NCI-H226 (cell line): ENCODE measurements around the gene ANKZF1.
"Not testable (repeated sequence)": the region's sequence is repeated elsewhere in the genome, so short reads cannot be mapped to it uniquely, and the experiment has no call there.

ENCODE experiments used
- DNase-seq: peaks from one replicate; pipeline ENCODE4 v3.0.0-alpha.2; 2015

Gene ANKZF1

DNA sequence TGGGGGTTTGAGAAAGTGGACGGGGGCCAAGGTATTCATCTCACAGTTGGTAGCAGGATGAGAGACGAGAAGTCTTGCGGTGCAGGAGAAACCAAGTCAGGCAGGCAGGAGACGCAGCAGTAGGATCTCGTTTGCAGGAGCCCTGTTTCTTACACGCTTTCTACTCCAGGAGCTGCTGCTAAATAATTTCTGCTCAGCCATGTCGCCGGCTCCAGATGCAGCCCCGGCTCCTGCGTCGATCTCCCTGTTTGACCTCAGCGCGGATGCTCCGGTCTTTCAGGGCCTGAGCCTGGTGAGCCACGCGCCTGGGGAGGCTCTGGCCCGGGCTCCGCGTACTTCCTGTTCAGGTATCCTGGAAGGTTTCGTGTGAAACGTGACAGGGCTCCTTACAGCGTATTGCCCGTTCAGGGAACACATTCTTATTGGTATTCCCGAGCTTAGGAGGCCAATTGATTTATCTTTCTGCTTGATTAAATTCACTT, 494 bp downstream of the ANKZF1 start:
- peak; percentile 38 for DNase-seq

DNA sequence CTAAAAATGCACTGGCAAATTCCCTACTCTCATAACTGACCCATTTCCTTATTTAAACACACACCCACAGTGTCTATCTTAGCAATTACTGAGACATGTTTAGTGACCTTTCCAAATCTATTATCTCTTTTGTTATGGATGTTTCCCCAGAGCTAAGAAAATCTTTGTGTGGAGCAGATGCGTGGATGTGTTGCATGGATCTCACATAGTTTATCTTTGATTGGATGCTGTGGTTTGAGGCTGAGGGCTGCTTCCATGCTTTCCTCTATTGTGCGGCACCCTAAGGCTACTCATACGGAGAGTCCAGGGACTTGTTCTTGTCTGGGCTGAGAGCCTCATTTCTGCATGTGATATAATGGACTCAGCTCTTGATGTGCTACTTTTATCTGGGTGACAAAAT, 4.7 kb downstream of the ANKZF1 start:
- no peak for DNase-seq

- DNase-seq, result no peak
Measured at GRCh38 chr2:219243291-219243761, 13.7 kb downstream of the ANKZF1 start.

DNA sequence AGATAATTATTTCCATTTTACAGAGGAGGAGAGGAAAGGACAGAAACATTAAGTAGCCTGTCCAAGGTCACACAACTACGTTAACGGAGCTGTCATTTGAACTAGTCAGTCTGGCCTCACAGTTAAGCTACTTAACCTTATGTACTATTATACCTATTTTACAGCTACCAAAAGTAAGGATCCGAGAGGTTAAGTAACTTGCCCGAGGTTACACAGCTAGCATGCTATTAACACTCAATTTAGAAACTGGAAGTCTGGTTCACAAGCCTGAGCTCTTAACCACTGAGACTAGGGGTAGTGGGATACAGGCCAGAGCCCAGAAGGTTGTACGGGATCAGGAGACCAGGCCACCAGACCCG, 15.2 kb downstream of the ANKZF1 start:
- DNase-seq, result no peak

DNA sequence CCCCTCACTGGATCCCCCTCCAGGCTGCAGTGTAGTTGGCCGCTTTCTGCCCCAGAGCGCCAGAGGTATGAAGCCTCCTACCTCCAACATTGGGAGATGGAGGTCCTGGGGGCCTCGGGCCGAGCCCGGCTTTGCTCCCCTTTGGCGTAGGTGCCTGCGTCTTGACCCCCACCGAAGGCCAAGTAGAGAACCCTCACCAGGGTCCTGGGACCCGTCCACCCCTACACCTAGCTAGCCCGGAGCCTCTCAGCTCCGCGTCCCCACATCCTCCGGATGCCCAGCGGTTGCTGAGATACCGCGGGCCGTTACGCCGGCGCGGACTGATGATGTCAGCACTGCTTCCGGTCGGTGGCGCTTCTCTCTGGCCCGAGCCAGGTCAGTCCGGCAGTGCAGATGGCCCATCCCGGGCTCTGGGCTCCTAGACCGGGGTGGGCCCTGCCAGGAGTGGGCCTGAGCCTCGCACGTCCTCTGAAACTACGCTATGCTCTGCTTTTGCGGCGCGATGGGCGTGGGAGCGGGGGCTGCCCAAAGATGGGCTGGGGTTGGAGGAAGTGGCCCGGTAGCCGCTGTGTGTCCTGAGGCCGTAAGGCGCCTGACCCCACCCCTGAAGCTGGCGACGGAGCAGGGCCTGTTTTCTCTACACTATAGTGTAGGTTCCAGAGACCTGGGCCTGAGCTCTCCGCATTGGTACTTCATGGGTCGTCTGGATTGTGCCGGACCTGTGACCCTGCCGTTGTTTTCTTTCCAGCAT, 15.7 kb downstream of the ANKZF1 start, which contains the start of the genes GLB1L and STK16:
Gene GLB1L (minus strand): TSS at position 297 of the 751 bp plus-strand sequence. CDS start 1,871 bp downstream, outside the sequence.
Gene STK16 (plus strand): TSS at position 332 of the 751 bp plus-strand sequence. CDS start 521 bp downstream, outside the sequence.
- DNase-seq, result peak; percentile 92

- DNase-seq, result no peak
Measured at GRCh38 chr2:219245899-219246230, 16.3 kb downstream of the ANKZF1 start.

- DNase-seq, result no peak
Measured at GRCh38 chr2:219246559-219246958, 17.0 kb downstream of the ANKZF1 start.

DNA sequence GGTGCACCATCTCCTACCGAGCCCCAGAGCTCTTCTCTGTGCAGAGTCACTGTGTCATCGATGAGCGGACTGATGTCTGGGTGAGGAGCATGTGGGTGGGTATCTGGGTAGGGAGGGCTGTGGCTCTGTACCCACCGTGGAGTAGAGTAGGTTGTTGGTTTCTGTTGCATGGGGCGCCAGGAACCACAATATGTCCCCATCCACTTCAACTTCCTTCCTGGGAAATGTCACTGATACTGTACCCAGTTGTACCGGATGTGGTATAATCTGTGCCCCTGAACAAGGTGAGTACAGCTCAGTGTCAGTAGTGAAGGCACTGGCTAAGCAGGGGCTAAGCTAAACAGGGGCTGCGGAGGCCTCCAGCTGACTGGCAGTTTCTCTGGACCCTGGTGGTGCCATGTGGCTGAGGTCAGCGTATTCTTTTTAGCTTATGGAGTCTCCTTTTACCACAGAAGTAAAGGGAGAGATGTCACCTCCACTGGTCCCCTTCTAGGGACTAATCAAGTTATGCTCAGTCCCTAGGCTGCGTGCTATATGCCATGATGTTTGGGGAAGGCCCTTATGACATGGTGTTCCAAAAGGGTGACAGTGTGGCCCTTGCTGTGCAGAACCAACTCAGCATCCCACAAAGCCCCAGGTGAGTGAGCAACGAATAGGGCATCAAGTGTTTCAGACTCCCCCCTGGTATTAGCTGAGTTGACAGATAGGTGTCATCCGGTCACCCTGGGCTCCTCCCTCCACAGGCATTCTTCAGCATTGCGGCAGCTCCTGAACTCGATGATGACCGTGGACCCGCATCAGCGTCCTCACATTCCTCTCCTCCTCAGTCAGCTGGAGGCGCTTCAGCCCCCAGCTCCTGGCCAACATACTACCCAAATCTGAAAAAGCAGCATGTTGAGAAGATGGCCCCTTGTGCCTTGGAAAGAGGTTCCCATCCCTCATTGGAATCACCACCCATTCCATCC, 18.4 kb downstream of the ANKZF1 start:
- no peak for DNase-seq

DNA sequence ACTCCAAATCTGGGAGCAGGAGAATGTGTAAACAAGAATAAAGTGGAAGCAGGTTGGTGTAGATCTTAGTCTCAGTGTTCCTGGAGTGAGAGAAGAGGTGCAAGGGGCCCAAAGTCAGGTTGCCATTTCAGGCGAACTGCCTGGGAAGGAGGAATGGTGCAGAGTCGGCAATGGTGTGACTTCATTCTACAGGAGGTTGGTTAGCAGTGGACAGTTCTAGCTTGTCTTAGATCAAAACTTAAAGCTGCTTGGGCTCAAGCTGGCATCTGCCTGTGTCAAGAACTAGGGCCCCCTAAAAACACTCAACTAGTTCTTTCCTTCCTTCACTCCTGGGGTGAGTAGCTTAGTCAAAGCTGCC, 19.2 kb downstream of the ANKZF1 start:
- no peak for DNase-seq

- peak; percentile 92 for DNase-seq
Measured at GRCh38 chr2:219249203-219249980, 19.8 kb downstream of the ANKZF1 start.

DNA sequence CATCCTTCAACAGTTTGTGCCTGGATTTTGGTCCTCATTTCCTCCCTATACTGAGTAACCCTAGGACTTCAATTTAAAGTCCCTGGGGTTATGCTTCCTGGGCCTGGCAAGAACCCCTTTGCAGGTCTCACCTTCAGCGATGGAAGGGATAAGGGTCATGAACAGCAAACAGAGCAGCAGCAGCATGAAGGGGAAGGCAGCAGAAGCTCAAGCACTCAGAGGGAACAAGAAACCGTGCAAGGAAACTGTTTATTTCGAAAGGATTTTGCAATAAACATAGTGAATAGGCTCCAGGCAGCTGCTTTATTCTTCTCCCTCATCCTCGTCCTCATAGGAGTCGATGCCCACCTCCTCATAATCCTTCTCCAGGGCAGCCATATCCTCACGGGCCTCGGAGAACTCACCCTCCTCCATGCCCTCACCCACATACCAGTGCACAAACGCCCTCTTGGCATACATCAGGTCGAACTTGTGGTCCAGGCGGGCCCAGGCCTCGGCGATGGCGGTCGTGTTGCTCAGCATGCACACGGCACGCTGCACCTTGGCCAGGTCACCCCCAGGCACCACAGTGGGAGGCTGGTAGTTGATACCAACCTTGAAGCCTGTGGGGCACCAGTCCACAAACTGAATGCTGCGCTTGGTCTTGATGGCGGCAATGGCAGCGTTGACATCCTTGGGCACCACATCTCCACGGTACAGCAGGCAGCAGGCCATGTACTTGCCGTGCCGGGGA, 20.6 kb downstream of the ANKZF1 start:
- no peak for DNase-seq

GRCh38 chr2:219251656-219252055, 22.1 kb downstream of the ANKZF1 start:
- no peak for DNase-seq

DNA sequence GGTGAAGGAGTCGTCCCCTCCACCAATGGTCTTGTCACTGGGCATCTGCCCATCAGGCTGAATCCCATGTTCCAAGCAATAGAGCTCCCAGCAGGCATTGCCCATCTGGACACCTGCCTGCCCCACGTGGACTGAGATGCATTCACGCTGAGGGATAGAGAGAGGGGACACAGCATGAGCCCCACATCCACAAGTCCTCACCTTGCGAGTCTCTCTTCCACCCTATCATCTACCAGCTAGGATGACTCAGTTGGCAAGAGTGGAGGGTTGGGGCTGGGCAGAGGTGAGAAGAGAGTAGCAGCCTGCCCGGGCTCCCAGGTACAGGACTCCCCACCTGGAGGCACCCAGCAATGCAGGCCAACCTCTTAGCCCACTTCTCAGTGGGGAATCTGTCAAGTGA, 22.5 kb downstream of the ANKZF1 start:
- no peak for DNase-seq

- no peak for DNase-seq
Measured at GRCh38 chr2:219252570-219252899, 22.9 kb downstream of the ANKZF1 start.

DNA sequence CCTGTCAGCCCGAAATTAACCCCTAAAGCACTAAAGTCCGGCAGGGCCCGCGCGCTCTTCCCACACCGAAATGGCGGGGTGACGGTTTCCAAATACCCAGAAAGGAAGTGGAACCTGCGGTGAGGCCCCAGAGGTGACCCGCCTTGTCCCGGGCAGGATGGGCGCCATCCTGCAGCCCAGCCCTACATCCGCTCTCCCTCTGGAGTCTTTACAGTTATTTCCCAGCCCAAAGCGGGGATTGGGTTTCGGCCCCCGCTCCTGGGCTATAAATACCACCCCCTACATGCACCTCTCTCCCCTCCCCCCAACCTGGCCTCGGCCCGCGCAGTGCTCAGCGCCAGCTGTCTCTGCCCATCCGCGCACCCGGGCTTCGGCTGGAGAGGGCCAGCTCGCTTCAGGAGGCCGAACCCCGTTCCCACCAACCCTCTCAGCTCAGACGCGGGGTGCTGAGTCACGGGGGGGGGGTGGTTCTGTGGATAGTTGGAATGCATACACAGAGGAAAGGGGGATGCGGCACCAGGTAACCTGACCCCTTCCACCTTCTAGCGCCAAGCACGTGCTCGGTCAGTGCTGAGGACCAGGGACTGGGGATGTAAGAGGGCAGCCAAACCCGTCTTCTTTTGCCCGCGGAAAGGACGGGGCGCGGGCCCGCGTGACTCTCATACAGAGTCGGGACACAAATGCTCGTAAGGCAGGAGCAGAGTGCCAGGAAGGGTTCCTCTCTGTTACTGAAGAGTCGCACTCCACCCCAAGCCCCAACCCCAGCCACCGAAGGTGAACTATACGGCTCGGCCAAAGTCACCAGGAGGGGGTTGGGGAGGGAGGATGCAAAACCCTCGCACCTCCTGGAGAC, 23.5 kb downstream of the ANKZF1 start, which contains the start of gene TUBA4B:
Gene TUBA4B (plus strand): TSS at position 344 of the 853 bp plus-strand sequence. CDS start 165 bp downstream, at position 509.
- peak; percentile 48 for DNase-seq

- DNase-seq, result peak; percentile 69
Measured at GRCh38 chr2:219253753-219254589, 24.4 kb downstream of the ANKZF1 start, which contains the start of gene TUBA4A. TUBA4A (minus strand) TSS chr2:219253918; CDS start chr2:219253858, 60 bp downstream.

DNA sequence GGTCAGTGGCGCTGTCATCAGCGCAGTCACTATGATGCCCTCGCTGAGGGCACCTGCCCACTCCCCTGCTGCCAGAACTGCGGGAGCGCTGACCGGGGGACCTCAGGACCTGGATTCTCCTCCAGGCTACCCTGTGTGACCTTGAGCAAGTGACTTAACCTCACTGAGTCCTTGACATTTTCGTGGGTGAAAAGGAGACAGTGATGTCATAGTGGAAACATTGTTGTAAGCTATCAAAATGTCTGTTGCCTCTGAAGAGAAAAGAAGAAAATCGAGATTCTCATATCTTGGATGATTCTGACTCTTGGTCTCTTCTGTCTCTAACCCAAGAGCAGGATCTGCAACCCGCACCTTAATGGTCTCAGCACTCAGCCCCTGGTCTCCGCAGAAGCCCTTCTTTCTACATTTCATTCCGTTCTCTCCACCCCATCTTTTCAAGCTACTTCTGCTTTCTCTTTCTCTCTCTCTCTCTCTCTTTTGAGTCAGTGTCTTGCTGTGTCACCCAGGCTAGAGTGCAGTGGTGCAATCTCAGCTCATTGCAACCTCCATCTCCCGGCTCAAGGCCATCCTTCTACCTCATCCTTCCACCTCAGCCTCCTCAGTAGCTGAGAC, 25.1 kb downstream of the ANKZF1 start:
- no peak for DNase-seq

- not testable (repeated sequence) for DNase-seq
Measured at GRCh38 chr2:219258942-219259341, 29.3 kb downstream of the ANKZF1 start.
